ENCODE data around the gene CEPT1.
"Not testable (repeated sequence)": the region's sequence is repeated elsewhere in the genome, so short reads cannot be mapped to it uniquely, and the experiment has no call there.

CEPT1 gene

DNA sequence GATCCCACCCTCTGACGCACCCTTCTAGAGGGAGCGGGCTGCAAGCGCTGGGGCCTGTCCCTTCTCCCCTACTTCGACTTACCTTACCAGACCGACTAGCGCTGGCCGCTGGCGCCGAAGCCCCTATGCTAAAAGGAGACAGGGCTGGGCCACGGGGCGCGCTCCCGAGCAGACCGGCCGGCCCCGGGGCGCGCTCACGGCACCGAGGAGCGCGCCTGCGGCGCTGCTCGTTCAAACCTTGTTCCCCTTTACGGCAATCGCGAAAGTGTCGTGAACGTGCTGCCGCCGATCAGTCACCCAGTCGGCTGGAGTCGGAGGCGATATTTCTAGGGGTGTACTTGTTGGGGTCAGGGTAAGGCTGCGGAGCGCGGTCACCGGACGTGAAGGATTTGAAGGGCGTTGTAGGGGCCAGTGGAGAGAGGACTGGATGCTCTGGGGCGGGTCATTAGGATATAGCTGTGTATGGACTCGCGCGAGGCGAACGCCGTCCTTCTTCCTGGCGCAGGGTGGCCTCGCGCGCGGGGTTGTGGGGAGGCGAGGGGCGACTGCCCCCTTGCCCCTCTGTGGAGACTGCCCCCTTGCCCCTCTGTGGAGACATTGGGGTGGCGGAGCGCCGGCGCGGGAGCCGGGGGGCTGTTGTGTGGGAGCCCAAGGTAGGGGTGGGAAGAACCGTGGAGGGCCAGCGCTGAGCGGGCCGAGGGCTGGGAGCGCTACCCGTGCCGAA, at the start of gene CEPT1, which contains the start of gene DRAM2:
CEPT1 (plus strand) TSS at position 268 of the 724 bp plus-strand sequence. CDS start 7,492 bp downstream, outside the sequence.
DRAM2 (minus strand) TSS at position 138 of the 724 bp plus-strand sequence. CDS start 8,539 bp downstream, outside the sequence.
- DNase-seq (ENCODE audit: low spot score): peak; percentile 65

DNA sequence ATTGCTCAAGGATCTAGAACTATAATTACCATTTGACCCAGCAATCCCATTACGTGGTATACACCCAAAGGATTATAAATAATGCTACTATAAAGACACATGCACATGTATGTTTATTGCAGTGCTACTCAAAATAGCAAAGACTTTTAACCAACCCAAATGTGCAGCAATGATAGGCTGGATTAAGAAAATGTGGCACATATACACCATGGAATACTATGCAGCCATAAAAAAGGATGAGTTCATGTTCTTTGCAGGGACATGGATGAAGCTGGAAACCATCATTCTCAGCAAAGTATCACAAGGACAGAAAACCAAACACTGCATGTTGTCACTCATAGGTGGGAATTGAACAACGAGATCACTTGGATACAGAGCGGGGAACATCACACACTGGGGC, 44.6 kb upstream of the CEPT1 start:
- not testable (repeated sequence) for DNase-seq (ENCODE audit: low spot score)

DNA sequence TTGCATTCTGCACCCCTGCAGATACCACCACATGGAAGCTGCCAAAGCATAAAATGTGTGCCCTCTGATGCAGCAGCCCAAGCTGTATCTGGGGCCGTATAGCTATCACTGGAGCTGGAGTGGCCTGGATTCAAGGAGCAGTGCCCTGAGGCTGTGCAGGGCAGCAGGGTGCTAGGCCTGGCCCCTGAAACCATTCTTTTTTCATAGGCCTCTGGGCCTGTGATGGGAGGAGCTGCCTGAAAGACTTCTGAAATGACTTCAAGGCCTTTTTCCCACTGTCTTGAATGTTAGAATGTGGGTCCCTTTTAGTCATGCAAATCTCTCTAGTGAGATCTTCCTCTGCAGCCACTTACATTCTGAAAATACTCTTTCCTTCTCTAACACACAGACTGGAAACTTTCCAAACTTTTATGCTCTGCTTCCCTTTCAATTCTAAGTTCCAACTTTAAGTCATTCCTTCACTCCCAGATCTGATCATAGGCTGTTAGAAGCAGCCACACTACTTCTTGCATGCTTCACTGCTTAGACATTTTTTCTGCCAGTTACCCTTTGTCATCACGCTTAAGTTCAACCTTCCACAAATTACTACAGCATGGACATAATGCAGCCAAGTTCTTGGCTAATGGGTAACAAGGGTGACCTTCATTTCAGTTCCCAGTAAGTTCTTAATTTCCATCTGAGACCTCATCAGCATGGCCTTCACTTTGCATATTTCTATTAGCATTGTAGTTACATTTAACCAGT, 42.5 kb upstream of the CEPT1 start:
- DNase-seq (ENCODE audit: low spot score): no peak

DNA sequence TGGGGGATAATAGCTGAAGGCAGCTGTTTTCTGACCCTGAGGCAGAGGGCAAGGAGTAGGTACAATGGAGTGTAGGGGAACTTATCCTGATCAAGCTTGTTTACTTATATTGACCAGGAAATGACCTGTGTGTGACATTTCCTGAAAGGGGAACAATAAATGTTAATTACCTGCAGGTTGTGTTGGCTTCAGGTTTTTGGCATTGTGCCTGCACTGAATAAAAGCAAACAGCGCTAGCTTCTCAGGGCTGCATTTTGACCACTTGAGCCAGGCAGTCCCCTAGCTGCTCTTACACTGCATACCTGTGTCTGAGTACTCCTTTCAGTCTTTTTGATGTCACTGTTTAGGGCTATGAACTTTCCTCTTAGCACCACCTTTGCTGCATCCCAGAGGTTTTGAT, 40.7 kb upstream of the CEPT1 start:
- DNase-seq (ENCODE audit: low spot score): no peak

DNA sequence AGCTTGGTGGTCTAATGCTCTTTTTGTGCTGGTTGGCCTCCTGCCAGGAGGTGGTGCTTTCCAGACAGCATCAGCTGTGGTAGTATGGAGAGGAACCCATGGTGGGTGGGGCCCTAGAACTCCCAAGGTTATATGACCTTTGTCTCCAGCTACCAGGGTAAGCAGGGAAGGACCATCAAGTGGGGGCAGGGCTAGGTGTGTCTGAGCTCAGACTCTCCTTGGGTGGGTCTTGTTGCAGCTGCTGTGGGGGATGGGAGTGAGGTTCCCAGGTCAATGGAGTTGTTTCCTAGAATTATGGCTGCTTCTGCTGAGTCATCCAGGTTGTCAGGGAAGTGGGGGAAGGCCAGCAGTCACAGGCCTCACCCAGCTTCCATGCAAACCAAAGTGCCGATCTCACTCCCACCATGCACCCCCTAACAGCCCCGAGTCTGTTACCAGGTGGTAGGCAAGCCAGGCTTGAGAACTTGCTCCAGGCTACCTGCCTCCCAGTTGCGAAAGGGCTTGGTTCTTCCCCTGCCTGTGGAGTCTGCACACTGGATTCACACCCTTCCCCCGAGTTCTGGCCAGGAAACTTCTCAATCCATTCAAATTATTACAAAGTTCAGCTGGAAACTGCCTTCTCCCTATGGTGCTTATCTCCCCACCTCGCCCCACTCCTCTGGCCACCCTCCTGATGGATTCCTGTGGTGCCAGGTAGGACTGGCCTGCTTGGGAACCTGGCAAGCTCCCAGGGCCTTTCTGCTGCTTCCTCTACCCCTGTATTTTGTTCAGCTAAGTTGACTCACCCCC, 38.0 kb upstream of the CEPT1 start:
- no peak for DNase-seq (ENCODE audit: low spot score)

DNA sequence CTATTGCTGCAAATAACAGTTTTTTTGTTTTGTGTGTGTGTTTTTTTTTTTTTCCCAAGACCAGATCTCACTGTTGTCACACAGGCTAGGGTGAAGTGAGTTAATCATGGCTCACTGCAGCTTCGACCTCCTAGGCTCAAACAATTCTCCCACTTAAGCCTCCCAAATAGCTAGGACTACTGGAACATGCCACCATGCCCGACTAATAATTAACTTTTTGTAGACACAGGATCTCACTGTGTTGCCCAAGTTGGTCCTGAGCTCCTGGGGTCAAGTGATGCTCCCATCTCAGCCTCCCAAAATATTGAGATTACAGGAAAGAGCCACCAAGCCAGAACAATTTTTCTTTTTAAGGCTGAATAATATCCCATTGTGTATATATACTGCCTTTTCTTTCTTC, 35.0 kb upstream of the CEPT1 start:
- no peak for DNase-seq (ENCODE audit: low spot score)

DNA sequence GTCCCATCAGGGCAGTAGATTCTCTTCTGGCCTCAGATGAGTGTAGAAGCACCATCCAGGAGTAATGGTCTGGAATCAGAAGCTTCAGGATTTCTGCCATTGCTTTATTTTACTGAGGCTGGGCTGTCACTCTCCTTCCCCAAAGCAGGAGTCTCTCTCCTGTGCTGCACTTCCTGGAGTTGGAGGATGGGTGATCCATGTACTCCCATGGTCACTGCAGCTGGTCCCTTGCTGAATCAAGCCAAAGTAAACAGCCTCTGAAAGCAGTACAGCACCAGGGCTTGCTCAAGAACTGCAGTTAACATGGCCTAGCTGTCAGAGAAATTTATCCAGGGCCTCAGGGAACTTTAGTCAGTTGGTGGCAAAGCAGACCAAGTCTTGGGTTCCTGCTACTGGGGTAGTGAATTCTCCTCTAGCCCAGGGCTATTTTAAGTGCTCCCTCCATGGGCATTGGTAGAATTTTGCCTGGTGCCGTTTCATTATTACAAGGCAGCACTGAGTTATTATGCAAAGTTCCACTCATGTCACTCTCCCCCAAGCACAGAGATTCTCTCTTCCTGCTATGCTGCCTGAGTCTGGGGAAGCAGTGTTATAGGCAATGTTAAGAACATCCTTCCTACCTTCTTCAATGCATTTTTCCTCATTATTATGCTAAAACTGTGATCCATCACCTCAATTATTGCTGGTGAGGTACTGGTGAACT, 29.7 kb upstream of the CEPT1 start:
- DNase-seq (ENCODE audit: low spot score): no peak

DNA sequence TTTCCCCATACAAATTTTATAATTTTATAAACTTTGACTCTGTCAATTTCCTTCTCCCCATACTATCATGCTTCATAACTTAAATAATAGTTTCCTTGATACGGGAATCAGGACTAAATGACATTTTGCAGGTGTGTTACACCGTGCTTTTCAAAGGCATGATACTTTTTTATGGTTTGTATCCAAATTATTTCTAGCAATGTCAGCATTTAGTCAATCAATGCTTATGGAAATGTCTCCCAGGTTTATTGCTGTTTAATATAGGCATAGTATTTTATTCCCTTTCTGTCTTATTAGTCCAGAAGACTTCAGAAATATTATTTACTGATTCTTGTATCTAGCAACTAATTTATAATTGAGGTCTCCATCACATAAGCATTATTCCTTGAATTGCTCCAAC, 23.5 kb upstream of the CEPT1 start:
- DNase-seq (ENCODE audit: low spot score): no peak

DNA sequence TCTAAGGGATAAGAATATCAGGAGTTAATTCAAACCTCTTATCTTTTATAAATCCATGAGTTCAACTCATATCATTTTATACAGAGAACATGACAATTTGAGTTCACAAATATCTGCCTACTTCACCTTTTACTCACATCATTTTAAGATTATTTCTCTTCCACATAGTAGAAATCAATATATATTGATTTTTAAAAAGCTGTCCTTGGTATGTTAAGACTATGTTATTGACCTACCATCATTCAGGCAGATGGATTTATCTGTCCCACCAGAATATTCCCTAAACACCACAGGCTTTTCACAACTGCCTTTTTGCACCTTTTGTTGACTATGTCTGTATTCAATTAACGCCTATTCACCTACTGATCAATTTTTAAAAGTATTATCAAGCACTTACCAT, 13.7 kb upstream of the CEPT1 start:
- no peak for DNase-seq (ENCODE audit: low spot score)

DNA sequence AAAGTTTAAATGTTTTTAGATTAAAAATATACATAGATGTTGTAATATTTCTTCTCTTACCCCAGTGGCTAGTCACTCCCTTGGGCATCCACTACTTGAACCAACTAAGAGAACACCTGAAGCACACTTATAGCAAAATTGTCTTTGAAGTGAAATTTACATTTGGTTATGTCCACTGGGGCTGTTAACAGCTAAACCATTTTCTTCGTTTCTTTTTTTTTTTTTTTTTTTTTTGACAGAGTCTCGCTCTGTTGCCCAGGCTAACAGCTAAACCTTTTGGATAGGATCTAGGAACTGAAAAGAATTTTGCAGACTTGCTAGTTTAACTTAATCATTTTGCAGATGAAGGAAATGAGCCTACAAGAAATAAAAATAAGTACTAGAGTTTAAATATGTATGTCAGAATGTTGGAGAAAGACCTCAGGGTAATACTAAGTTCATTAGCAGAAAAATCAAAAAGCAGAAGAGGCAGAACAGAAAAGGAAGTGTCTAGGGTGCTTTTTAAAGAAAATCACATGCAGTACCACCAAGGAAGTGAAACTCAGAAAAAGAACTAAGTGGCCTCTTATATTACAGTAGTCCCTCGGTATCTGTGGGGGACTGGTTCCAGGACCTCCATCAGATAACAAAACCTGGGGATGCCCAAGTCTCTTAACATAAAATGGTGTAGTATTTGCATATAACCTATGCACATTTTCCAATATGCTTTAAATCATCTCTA, 11.9 kb upstream of the CEPT1 start:
- no peak for DNase-seq (ENCODE audit: low spot score)

DNA sequence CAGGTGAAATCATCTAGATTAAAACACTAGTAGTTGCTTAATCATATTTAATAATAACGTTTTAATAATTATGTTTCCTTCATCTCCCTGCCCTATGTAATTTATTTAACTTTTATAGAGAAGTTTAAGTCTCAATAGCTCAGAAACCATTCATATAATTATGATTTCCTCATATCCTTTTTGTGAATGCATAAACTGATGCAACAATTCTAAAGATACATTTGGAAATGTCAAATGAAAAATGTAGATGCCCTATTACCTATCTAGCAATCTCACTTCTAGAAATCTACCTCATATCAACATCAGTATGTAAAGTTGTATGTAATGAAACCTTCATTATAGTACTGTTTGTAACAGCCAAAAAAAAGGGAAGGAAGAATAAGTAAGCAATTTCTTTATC, 10.6 kb upstream of the CEPT1 start:
- DNase-seq (ENCODE audit: low spot score): no peak

DNA sequence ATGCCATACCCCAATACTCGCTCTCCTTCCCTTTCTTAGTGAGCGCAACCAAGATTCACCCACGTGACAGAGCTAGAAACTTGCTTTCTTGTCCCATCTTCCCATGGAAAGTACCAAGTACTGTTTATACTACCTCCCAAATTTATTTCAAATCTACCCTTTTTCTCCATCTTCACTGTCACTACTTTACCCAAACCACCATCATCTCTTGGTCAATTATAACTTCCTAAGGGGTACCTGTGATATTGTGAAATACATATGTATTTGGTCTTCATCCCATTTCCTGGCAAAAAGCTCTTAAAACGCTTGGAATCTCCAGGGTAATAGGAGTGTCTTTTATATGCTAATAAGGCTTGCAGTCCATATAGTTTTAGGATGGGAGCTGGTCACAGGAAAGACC, 8.3 kb upstream of the CEPT1 start:
- no peak for DNase-seq (ENCODE audit: low spot score)

DNA sequence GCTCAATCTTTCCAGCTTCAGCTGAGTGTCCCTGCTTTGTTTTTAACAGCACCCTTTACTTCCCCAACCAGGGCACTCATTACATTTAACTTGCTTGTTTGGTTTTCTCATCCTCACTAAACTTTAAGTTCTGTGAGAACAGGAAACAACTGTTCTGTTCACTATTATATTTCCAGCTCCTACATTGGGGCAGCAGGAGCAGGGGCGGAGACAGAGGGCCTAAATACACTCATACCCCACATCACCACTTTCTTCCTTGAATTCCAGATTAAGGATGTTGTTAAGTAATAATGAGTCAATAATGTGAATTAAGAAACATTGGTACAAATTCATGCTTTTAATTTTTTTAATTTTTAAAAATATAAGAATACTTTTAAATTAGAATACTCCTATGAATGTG, 6.2 kb upstream of the CEPT1 start:
- DNase-seq (ENCODE audit: low spot score): no peak

DNA sequence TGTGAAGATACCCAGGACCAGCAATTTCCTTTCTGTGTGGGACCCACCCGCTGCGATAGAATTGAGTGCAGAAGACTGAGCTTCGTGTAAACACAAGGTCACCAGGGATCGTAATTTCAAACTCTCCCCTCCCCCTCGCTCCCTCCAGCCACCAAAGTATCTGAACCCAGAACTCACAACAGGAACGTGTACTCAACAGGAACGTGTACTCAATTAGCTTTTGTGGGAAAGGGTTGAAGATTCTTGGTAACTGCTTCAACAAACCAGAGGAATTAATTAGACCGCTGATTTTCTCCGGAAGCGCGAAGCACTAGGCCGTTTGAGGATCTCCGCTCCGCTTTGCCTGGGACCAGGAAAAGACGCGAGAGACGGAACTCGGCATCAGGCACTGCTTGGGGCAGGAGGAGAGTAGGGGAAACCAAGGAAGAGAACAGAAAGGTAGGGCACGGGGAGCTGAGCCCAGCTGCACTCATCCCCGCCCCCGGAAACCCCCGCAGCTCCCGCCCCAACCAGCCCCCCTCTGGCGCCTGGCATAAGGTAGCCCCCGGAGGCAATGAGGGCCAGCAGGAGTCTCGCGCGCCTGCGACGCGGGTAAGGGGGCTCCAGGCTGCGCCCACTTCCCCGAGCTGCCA, 583 bp upstream of the CEPT1 start:
- peak; percentile 20 for DNase-seq (ENCODE audit: low spot score)

DNA sequence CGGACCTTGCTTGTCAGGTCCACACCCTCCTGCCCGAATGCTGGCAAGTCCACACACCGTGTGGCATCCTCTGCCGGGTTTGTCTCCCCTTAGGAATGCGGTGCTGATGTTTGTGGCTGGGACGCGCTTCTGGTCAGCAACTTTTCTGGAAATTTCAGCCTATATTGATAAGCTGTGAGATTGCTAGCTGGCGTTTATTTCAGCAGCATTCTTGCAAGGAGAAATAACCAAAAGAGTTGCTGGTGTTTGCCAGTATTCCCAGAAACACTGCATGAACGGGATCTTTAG, 601 bp downstream of the CEPT1 start:
- DNase-seq (ENCODE audit: low spot score): peak; percentile 20

DNA sequence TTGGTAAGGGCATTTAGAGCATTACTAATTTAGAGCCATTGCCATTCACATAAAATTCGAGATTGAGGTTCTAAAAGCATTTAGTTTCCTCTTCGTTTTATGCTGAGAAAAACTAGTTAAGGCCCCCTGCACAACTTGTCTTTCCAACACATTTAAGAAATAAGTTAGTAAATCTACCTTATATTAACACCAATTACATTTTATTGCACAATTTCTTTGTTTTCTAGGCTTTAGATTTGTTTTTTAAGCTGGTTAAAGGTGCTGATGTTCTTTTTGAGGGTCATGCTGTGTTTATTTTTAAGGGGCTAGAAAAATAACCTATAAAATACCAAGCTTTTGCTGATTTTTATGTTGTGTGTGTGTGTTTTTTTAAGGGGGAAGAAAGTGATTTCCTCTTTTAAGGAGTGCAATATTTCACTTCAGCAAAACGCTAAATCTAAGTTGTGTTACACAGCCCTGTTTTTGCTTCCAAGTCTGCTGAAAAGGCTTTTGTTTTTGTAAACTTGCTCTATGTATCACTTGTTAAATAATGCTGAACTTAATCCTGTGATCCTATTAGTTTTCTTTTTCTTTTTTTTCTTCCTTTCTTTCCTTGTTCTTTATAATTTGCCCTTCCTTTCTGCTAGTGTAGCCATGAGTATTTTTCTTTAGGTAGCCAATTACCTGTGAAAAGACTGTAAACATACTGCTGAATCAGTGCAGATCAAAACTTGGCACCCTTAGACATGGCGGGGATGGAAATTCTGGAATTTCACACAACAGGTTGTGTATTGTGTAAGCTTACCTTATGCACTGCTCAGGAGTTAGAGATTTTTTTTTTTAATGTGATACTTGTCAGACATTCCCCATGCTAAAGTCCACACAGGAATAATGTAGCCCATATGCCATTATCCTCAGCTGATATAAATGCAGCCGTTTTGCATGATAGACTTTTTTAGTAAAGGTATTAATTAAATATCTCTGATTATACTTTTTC, 1.5 kb downstream of the CEPT1 start:
- DNase-seq (ENCODE audit: low spot score): no peak

DNA sequence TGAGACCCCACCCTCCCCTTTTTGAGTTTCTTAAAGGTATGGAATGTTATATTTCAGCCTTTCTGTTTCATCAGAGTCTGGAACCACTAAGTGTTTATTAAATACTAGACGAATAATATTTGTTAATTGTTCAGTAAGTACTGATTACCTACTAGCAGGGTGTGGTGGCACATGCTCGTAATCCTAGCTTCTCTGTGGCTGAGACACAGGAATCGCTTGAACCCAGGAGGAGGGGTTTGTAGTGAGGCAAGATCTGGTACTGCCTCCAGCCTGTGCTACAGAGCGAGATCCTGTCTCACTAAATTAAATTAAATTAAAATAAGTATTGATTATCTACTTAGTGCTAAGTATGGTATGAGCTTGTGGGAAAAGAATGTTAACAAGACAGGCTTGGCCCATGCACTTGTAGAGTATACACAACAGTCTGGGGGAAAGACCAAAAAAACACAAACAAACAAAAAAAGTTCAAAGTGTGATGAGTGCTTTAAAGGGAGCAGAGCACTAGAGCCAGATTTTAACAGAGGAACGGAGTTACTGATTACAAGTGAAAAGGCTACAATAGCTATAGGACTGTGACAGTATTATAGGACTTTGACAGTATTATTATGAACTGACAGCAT, 2.4 kb downstream of the CEPT1 start:
- DNase-seq (ENCODE audit: low spot score): no peak

DNA sequence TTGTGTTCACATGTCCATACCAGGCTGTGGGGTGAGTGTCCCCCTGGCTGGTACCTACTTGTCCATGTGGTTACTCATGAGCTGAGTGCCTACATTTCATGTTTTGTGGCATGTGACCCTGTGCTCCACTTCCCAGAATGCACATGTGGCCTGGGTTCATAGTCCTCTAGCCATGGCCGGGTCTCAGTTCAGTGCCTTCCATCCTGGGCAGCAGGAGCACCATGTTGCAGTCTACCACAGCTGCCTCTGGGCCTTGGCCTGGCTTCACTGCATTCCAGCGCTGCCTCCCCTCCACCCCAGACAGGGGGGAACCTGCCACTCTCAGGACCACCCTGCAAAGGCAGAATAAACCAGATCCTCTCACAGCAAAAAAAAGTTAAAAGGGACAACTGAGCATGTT, 5.5 kb downstream of the CEPT1 start:
- DNase-seq (ENCODE audit: low spot score): no peak

DNA sequence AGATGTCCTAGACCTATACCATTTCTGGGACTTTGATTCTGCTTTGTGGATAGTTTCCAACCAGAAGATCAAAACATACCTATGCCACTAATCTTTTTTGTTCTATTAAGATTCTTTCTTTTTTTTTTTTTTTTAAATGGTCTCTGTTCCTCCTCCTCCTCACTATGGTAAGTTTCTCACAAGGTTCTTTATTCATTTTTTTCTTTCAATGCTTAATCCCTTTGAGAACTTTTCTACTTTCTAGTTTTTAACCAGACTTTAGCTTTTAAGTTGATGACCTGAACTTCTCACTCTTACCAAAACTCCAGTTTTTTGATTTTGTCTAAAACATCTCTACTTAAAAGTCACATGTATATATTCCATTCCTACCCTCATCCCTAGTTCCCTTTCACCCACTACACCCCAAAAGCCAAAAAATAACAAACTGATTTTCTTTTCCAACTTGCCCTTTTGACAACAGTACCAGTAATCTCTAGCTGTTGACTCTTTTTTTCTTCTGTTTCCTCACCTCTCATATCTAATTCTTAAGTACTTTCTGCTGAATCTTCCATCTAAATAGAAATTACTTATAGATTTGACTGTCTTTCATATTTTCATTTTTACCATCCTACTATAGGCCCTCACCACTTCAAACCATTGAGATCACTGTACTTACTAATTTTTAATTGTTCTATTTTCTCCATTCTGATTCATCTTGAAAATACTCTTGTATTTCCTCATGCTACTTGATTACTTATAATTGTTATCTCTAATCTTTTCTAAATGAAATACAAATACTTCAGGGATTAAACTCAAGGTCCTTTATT, 6.1 kb downstream of the CEPT1 start:
- no peak for DNase-seq (ENCODE audit: low spot score)

All from COLO829 (cell line).